C1 segment of cervical spinal cord (tissue), 14 donors: ENCODE measurements around the gene KDM4C.
A peak's percentile ranks its signal among the peaks of the same experiment; 100 is the strongest.
"Not testable (repeated sequence)": the region's sequence is repeated elsewhere in the genome, so short reads cannot be mapped to it uniquely, and the experiment has no call there.

ENCODE experiments used
- DNase-seq, 14 donors: peaks; one replicate each; lab custom pipeline; 2025; lab: John Stamatoyannopoulos, UW

The KDM4C gene

GRCh38 chr9:7164440-7165330 is 406.9 kb downstream of the KDM4C start:
- DNase-seq, result no peak

- DNase-seq, result no peak
Measured at GRCh38 chr9:7165331-7165975, 407.7 kb downstream of the KDM4C start.

DNA sequence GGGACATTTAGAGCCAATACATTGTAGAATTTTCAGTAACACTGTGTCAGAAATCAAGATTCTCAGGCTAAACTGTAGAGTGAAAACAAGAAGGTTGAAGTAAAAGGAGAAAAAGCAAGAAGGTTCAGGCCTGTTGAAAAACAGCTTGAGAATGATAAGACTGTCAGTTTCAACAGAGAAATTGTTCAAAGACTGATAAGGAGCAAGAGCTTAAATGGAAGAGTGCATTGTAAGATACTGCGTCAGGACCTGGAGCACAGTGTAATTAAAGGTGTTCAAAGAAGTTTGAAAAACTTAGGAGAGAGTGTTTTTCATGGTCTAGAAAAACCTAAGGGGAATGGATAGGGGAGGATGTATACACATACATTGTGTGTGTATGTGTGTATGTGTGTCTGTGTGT is 408.3 kb downstream of the KDM4C start:
- DNase-seq, result no peak

GRCh38 chr9:7169717-7170389 is 412.1 kb downstream of the KDM4C start:
- DNase-seq, result peak in 1 of 14 donors; percentile 61

DNA sequence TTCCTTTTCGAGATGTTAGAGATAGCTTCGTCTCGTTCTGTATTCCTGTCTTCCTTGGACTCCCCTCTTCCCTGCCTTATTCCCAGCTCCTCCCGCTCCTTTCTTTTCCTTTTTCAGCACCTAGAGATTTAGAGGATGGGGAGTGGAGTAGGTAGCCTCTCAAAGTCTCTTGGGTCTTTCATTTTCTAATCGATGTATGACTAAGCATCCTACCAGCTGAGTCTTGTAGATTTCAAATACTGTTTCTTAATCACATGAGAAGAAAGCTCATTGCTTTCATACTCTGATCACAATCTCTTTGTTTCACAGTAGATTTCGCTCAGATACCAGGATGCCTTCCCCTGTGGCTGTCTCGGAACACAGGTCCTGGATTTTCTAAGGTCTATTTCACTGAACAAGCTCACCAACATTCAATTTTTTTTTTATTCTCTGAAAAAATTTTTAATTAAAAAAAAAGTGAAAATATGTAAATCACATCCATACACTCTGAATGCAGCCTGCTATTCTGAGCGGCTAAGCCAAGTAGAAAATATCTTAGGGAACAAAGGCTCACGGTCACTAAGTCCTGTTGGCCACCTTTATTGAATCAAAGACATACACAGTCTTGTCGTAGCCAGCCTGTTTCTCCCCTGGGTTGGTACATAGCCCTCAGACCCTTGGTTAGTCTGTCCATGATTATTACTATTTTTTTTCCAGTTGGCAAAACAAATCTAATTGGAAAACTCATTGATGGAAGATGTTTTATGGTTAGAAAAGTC is 413.8 kb downstream of the KDM4C start:
- DNase-seq, result no peak

GRCh38 chr9:7172154-7173115 is 414.7 kb downstream of the KDM4C start:
- DNase-seq, result no peak

- no peak for DNase-seq
Measured at GRCh38 chr9:7173139-7173538, 415.4 kb downstream of the KDM4C start.

GRCh38 chr9:7174301-7174700 is 416.5 kb downstream of the KDM4C start:
- DNase-seq, result no peak

- no peak for DNase-seq
Measured at GRCh38 chr9:7174884-7175283, 417.1 kb downstream of the KDM4C start.

GRCh38 chr9:7176561-7176960 is 418.8 kb downstream of the KDM4C start:
- DNase-seq, result no peak

DNA sequence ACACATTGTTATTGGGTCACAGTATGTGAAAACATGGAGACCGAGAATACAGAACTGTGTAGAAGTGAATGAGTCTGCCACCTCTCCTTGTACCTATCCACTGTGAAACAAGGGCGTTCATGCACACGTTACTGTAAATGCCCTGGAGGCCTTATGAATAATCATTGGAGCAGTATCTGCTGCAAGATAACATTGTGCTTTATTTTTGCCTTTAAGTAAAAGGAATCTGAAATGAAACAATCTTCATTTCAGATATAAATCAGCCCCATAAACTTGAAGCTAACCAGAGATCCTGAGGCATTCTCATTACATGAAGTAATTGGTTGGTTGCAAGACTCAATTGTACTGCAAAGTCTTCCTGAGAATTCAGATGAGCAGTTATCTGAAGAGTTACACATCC is 419.6 kb downstream of the KDM4C start:
- no peak for DNase-seq

GRCh38 chr9:7178729-7179128 is 421.0 kb downstream of the KDM4C start:
- no peak for DNase-seq

DNA sequence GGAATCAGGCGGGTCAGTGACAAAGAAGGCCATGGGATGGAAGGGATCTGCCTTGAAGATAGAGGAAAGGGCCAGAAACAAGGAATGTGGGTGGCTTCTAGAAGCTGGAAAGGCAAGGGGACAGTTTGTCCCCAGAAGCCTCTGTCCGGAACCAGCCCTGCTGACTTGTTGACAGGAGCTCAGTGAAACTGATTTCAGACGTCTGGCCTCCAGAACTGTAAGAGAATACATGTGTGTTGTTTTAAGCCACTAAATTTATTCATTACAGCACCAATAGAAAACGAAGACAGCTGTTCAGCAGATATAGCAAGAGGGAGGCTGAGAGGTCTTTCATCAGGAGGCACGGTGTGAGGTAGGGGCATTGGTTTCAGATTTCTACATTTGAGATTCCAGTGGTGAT is 422.5 kb downstream of the KDM4C start:
- no peak for DNase-seq

- DNase-seq, result not testable (repeated sequence)
Measured at GRCh38 chr9:7183139-7183538, 425.4 kb downstream of the KDM4C start.

DNA sequence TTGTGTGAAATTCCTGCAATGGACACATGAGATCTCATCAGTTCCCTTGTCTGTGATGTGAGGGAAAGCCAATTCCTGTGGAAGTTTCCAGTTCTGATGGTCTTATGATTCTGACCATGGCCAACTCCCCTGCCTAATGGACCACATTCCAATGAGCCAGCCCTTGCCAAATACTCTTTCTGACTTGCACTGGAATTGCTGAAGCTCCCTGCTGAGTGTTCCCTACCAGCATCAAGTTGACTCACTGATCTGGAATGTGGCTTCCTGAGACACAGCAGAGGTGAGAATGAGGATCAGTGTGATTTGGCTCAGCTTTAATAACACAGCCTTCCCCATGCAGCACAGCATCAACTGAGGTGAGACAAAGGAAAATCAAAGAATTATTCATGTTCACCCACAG is 427.8 kb downstream of the KDM4C start:
- DNase-seq, result peak in 3 of 14 donors; percentile 12 to 82 (median 13)

- DNase-seq, result no peak
Measured at GRCh38 chr9:7186175-7186574, 428.4 kb downstream of the KDM4C start.

GRCh38 chr9:7192266-7192665 is 434.5 kb downstream of the KDM4C start:
- DNase-seq, result no peak

- no peak for DNase-seq
Measured at GRCh38 chr9:7195526-7195925, 437.8 kb downstream of the KDM4C start.

GRCh38 chr9:7196467-7196866 is 438.7 kb downstream of the KDM4C start:
- DNase-seq, result no peak

DNA sequence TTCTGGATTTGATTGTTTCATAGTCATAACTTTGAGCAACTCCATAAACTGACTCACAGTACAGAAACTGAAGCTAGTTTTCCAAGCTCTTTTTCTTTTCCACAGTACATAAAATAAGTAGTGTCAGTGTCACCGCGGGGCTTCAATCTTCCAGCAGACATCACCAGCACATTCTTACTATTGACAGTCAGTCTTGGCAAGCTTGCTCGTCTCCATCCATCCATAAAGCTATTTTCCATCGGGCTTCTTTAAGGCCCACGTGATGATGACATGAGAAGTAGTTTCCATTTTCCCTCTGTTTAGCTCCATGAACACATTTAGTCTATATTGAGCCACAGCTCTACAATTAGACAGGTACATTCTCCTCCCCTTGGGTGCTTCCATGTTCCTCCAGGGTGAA is 443.4 kb downstream of the KDM4C start:
- DNase-seq, result no peak

GRCh38 chr9:7205806-7206205 is 448.0 kb downstream of the KDM4C start:
- DNase-seq, result no peak
